Measurements from ENCODE around the gene RAG1.
"Not testable (repeated sequence)": the region's sequence is repeated elsewhere in the genome, so short reads cannot be mapped to it uniquely, and the experiment has no call there.

RAG1 gene

GRCh38 chr11:36567694-36568093 is at the start of gene RAG1:
Gene RAG1 (plus strand): TSS chr11:36568007. CDS start chr11:36573305, 5,298 bp downstream.
- DNase-seq = no peak

- DNase-seq = no peak
These were observed 37.0 kb upstream of the RAG1 start for GRCh38 chr11:36530840-36531239.

GRCh38 chr11:36532941-36533601 is 34.7 kb upstream of the RAG1 start:
- DNase-seq = no peak

- DNase-seq = no peak
These were observed 33.4 kb upstream of the RAG1 start for GRCh38 chr11:36534276-36534840.

- peak; percentile 37 for DNase-seq
These were observed 26.8 kb upstream of the RAG1 start for GRCh38 chr11:36540998-36541397.

GRCh38 chr11:36550385-36551115 is 17.3 kb upstream of the RAG1 start:
- no peak for DNase-seq

- DNase-seq = not testable (repeated sequence)
These were observed 10.4 kb upstream of the RAG1 start for GRCh38 chr11:36557390-36557789.

- DNase-seq = no peak
These were observed 9.8 kb upstream of the RAG1 start for GRCh38 chr11:36557991-36558390.

- no peak for DNase-seq
These were observed 9.0 kb upstream of the RAG1 start for GRCh38 chr11:36558571-36559413.

- peak; percentile 53 for DNase-seq
These were observed 3.3 kb upstream of the RAG1 start for GRCh38 chr11:36564376-36565030.

- no peak for DNase-seq
These were observed 2.7 kb upstream of the RAG1 start for GRCh38 chr11:36565031-36565610.

GRCh38 chr11:36566407-36567053 is 1.3 kb upstream of the RAG1 start:
- no peak for DNase-seq

- no peak for DNase-seq
These were observed 1.3 kb downstream of the RAG1 start for GRCh38 chr11:36569095-36569494.

GRCh38 chr11:36574486-36574885 is 6.7 kb downstream of the RAG1 start:
- no peak for DNase-seq

GRCh38 chr11:36577373-36577772 is 9.6 kb downstream of the RAG1 start:
- no peak for DNase-seq

- DNase-seq = no peak
These were observed 10.1 kb downstream of the RAG1 start for GRCh38 chr11:36577859-36578258.

GRCh38 chr11:36578458-36578857 is 10.7 kb downstream of the RAG1 start:
- DNase-seq = no peak

GRCh38 chr11:36581536-36581935 is 13.7 kb downstream of the RAG1 start:
- no peak for DNase-seq

- DNase-seq = no peak
These were observed 15.9 kb downstream of the RAG1 start for GRCh38 chr11:36583667-36584066.

- no peak for DNase-seq
These were observed 18.7 kb downstream of the RAG1 start for GRCh38 chr11:36586543-36586942.

GRCh38 chr11:36588099-36588498 is 20.3 kb downstream of the RAG1 start:
- no peak for DNase-seq

GRCh38 chr11:36590513-36590912 is 22.7 kb downstream of the RAG1 start:
- DNase-seq = no peak
